HCT116 (cell line): ENCODE results near the gene DARS1. TPM values are rescaled to one million over a fixed set of nuclear protein-coding genes. Genes with fewer than 3 reads are reported as not detected.

Experiments used
- ATAC-seq: fragments of 200-7000 bp; cut with Tn5 transposase; 2 replicates; pipeline ENCODE4 v1.9.1; 2020; ENCODE audit warnings: mild to moderate bottlenecking, moderate library complexity
- BruUV-seq: library from RNA; stranded (reverse); fragments of 400-500 nt; replicated peaks from 2 replicates; lab custom pipeline; 2021; lab: Mats Ljungman, UMichigan
- CTCF ChIA-PET: fragments of 300-600 bp; sonication (Branson Sonifier 250); formaldehyde crosslinking; loops from one replicate; lab custom pipeline; 2021; ENCODE audit warnings: antibody characterized with exemption; lab: Charles Lee
- POLR2A ChIA-PET: fragments of 300-600, 350-600 bp; sonication (Branson Sonifier 250); formaldehyde crosslinking; loops from one replicate; lab custom pipeline; 2021; ENCODE audit warnings: antibody characterized with exemption; lab: Charles Lee
- RAD21 ChIA-PET, 2 experiments: fragments of 300-600 bp; sonication (Branson Sonifier 250); formaldehyde crosslinking; loops; one replicate each; lab custom pipeline; 2023; ENCODE audit warnings: low total read pairs in 2 of 2; ENCODE audit not compliant: uncharacterized antibody in 2 of 2, unreplicated experiment in 2 of 2, low non-redundant PET in 1 of 2; lab: Charles Lee
- DNase-seq: peaks from one replicate; pipeline ENCODE4 v3.0.0-alpha.2; 2010; ENCODE audit warnings: low read depth, low spot score
- H2AFZ ChIP-seq: fragments of 200-600 bp; shearing (Covaris generic), sonication (generic); 2 replicates; pipeline ENCODE4 v1.6.1; 2017; ENCODE audit warnings: low read depth, mixed run types, mixed read lengths, antibody characterized with exemption, low read length; ENCODE audit not compliant: poor library complexity, severe bottlenecking
- H3K27ac ChIP-seq: 2 replicates; pipeline ENCODE4 v1.5.1; 2012; ENCODE audit warnings: low read depth, low read length
- H3K27me3 ChIP-seq: fragments of 200-600 bp; sonication (generic); 2 replicates; pipeline ENCODE4 v1.6.1; 2016; ENCODE audit warnings: mixed run types, low read length, mixed read lengths; ENCODE audit not compliant: insufficient read depth
- H3K36me3 ChIP-seq, 2 experiments: fragments of 200-500 bp in 1 of 2; fragments of 200-600 bp in 1 of 2; sonication (Bioruptor generic) in 1 of 2; sonication (generic) in 1 of 2; 2 replicates each; pipeline versions ENCODE4 v1.5.1 to v1.6.1; 2014 to 2016; ENCODE audit warnings: low read length in 2 of 2, inconsistent platforms in 1 of 2, mixed read lengths in 1 of 2, mixed run types in 1 of 2; ENCODE audit not compliant: insufficient read depth in 2 of 2, control insufficient read depth in 1 of 2
- H3K4me1 ChIP-seq, 2 experiments: fragments of 200-600 bp in 1 of 2; sonication (generic) in 1 of 2; 2 replicates each; pipeline versions ENCODE4 v1.5.1 to v1.6.1; 2012 to 2017; ENCODE audit warnings: low read length in 2 of 2, inconsistent platforms in 1 of 2, mild to moderate bottlenecking in 1 of 2, mixed read lengths in 1 of 2, mixed run types in 1 of 2, moderate library complexity in 1 of 2; ENCODE audit not compliant: insufficient read depth in 2 of 2, control insufficient read depth in 1 of 2
- H3K4me2 ChIP-seq: fragments of 200-600 bp; sonication (generic); 2 replicates; pipeline ENCODE4 v1.6.1; 2017; ENCODE audit warnings: mixed run types, low read length, mixed read lengths
- H3K4me3 ChIP-seq, 2 experiments: fragments of 200-600 bp in 1 of 2; sonication (generic) in 1 of 2; replicated peaks in 1 of 2; 2 replicates each; pipeline ENCODE4 v1.5.1; 2011 to 2016; ENCODE audit warnings: low read length in 2 of 2, control low read depth in 1 of 2, low read depth in 1 of 2, mild to moderate bottlenecking in 1 of 2, mixed read lengths in 1 of 2, mixed run types in 1 of 2
- H3K79me2 ChIP-seq: fragments of 200-600 bp; sonication (generic); 2 replicates; pipeline ENCODE4 v1.6.1; 2017; ENCODE audit warnings: mild to moderate bottlenecking, mixed run types, low read length, moderate library complexity, mixed read lengths; ENCODE audit not compliant: insufficient read depth
- H3K9ac ChIP-seq: fragments of 200-600 bp; sonication (generic); 2 replicates; pipeline ENCODE4 v1.6.1; 2016; ENCODE audit warnings: low read length, mixed read lengths
- H3K9me2 ChIP-seq: fragments of 200-600 bp; sonication (generic), shearing (Covaris generic); 2 replicates; pipeline ENCODE4 v1.6.1; 2017; ENCODE audit warnings: mixed run types, mild to moderate bottlenecking, moderate library complexity; ENCODE audit not compliant: insufficient read depth
- H3K9me3 ChIP-seq, 2 experiments: fragments of 200-500 bp in 1 of 2; fragments of 200-600 bp in 1 of 2; sonication (Bioruptor generic) in 1 of 2; sonication (generic) in 1 of 2; 2 replicates each; pipeline ENCODE4 v1.6.1; 2014 to 2017; ENCODE audit warnings: low read length in 2 of 2, mixed read lengths in 2 of 2, inconsistent platforms in 1 of 2, low read depth in 1 of 2, mild to moderate bottlenecking in 1 of 2, mixed run types in 1 of 2, moderate library complexity in 1 of 2; ENCODE audit not compliant: control insufficient read depth in 1 of 2, insufficient read depth in 1 of 2
- H4K20me1 ChIP-seq: fragments of 200-600 bp; sonication (generic), shearing (Covaris generic); 2 replicates; pipeline ENCODE4 v1.6.1; 2017; ENCODE audit warnings: mixed run types, mild to moderate bottlenecking, moderate library complexity; ENCODE audit not compliant: insufficient read depth
- ATF3 ChIP-seq: IDR thresholded peaks from 2 replicates; pipeline ENCODE4 v1.6.1; 2012
- CBX3 ChIP-seq: IDR thresholded peaks from 2 replicates; pipeline ENCODE4 v1.6.1; 2012; ENCODE audit warnings: low read depth
- EGR1 ChIP-seq: IDR thresholded peaks from 2 replicates; pipeline ENCODE4 v1.6.1; 2012; ENCODE audit warnings: low read depth
- EZH2phosphoT487 ChIP-seq: fragments of 200-600 bp; IDR thresholded peaks from 2 replicates; pipeline ENCODE4 v1.6.1; 2018; ENCODE audit warnings: antibody characterized with exemption, borderline replicate concordance
- FOSL1 ChIP-seq: IDR thresholded peaks from 2 replicates; pipeline ENCODE4 v1.6.1; 2012; ENCODE audit warnings: low read depth
- MAX ChIP-seq: IDR thresholded peaks from 2 replicates; pipeline ENCODE4 v1.6.1; 2012
- POLR2A ChIP-seq: IDR thresholded peaks from 2 replicates; pipeline ENCODE4 v1.7.0; 2011; ENCODE audit warnings: borderline replicate concordance; ENCODE audit not compliant: insufficient read depth, insufficient read length; ENCODE audit errors: extremely low read depth
- POLR2AphosphoS5 ChIP-seq: IDR thresholded peaks from 2 replicates; pipeline ENCODE4 v1.6.1; 2011; ENCODE audit warnings: mild to moderate bottlenecking, low read depth, low read length, moderate library complexity
- RAD21 ChIP-seq: IDR thresholded peaks from 2 replicates; pipeline ENCODE4 v1.6.1; 2012; ENCODE audit warnings: low read depth, mild to moderate bottlenecking
- SIN3A ChIP-seq: IDR thresholded peaks from 2 replicates; pipeline ENCODE4 v1.6.1; 2012; ENCODE audit warnings: low read depth
- SRF ChIP-seq: IDR thresholded peaks from 2 replicates; pipeline ENCODE4 v1.6.1; 2012; ENCODE audit warnings: low read depth
- TCF7L2 ChIP-seq: IDR thresholded peaks from 2 replicates; pipeline ENCODE4 v1.7.0; 2011; ENCODE audit warnings: borderline replicate concordance, inconsistent platforms; ENCODE audit not compliant: insufficient read depth, insufficient read length; ENCODE audit errors: extremely low read depth
- ZBTB33 ChIP-seq: IDR thresholded peaks from 2 replicates; pipeline ENCODE4 v1.6.1; 2011; ENCODE audit warnings: mild to moderate bottlenecking, low read length, moderate library complexity; ENCODE audit not compliant: insufficient replicate concordance; ENCODE audit errors: extremely low read depth
- ZFX ChIP-seq: fragments of 450-650 bp; IDR thresholded peaks from 2 replicates; pipeline ENCODE4 v1.6.1; 2017
- intact Hi-C: fragments of 100-400 bp; cut with micrococcal nuclease; formaldehyde crosslinking; loops from 2 replicates; pipeline ENCODE4 v1.10.0; 2022
- total RNA-seq: library from RNA; stranded (reverse); gene quantifications from one replicate; pipeline ENCODE4 v1.2.1, GENCODE V29; 2021; ENCODE audit not compliant: unreplicated experiment
- TF ChIP-seq, protein P1 (sequence below), 3 experiments: fragments of 200-600 bp in 1 of 3; sonication (generic) in 1 of 3; IDR thresholded peaks in 2 of 3; conservative IDR thresholded peaks in 1 of 3; 2 replicates each; pipeline ENCODE4 v1.5.1; 2012 to 2017; ENCODE audit warnings: low read depth in 2 of 3, low read length in 2 of 3, antibody characterized with exemption in 1 of 3, borderline replicate concordance in 1 of 3, control low read depth in 1 of 3, mild to moderate bottlenecking in 1 of 3, mixed read lengths in 1 of 3, mixed run types in 1 of 3, moderate library complexity in 1 of 3; ENCODE audit not compliant: insufficient read depth in 1 of 3
- TF ChIP-seq, protein P2 (sequence below): IDR thresholded peaks from 2 replicates; pipeline ENCODE4 v1.6.1; 2012; ENCODE audit warnings: low read depth

DARS1 gene
- total RNA-seq, 1 experiment from 2014 or later = 94.8 TPM

- RAD21 ChIA-PET = no interaction called here
- no peaks in the 10 kb centered on the region for H3K9me2 ChIP-seq
- H3K9me3 ChIP-seq = no peaks in the 10 kb centered on the region
- ATAC-seq (no peak), DNase-seq (no peak)
- peaks cover 15 to 20% of the 10 kb centered on the region in 2 experiments for H3K36me3 ChIP-seq
- no peak overlapping the region for H3K27ac ChIP-seq
- peaks cover 48% of the 10 kb centered on the region for H3K79me2 ChIP-seq
- peak overlapping the region; percentile 82 to 94 for H3K4me3 ChIP-seq
- H3K27me3 ChIP-seq = no peaks in the 10 kb centered on the region
- H4K20me1 ChIP-seq = 0 out of 2 replicates have a peak, but pooled peaks cover 5% of the 10 kb centered on the region
- peak overlapping the region; percentile 98 for H3K9ac ChIP-seq
- intact Hi-C loops = no loop called here
- POLR2A ChIA-PET = no interaction called here
- no peak overlapping the region for H2AFZ ChIP-seq
- no TSS peak for BruUV-seq
- CTCF ChIA-PET = no interaction called here
- peaks cover 7 to 19% of the 10 kb centered on the region in 2 experiments; a peak in 2 of 4 replicates for H3K4me1 ChIP-seq
- TF ChIP-seq ZBTB33 (no peak), SIN3A (no peak), CBX3 (no peak), EZH2phosphoT487 (no peak), RAD21 (no peak), TCF7L2 (no peak), ZFX (no peak), SRF (no peak), ATF3 (no peak), POLR2A (no peak), POLR2AphosphoS5 (no peak), EGR1 (no peak), MAX (no peak), FOSL1 (no peak)
- TF ChIP-seq, protein P1, sequence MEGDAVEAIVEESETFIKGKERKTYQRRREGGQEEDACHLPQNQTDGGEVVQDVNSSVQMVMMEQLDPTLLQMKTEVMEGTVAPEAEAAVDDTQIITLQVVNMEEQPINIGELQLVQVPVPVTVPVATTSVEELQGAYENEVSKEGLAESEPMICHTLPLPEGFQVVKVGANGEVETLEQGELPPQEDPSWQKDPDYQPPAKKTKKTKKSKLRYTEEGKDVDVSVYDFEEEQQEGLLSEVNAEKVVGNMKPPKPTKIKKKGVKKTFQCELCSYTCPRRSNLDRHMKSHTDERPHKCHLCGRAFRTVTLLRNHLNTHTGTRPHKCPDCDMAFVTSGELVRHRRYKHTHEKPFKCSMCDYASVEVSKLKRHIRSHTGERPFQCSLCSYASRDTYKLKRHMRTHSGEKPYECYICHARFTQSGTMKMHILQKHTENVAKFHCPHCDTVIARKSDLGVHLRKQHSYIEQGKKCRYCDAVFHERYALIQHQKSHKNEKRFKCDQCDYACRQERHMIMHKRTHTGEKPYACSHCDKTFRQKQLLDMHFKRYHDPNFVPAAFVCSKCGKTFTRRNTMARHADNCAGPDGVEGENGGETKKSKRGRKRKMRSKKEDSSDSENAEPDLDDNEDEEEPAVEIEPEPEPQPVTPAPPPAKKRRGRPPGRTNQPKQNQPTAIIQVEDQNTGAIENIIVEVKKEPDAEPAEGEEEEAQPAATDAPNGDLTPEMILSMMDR (IDR thresholded peaks at IDR 0.05 in 2 of 3, conservative IDR thresholded peaks at IDR 0.05 in 1 of 3; ENCODE audit: borderline replicate concordance in 1 of 3, insufficient read depth in 1 of 3, low read depth in 2 of 3, low read length in 2 of 3) = no peak
- TF ChIP-seq, protein P2, sequence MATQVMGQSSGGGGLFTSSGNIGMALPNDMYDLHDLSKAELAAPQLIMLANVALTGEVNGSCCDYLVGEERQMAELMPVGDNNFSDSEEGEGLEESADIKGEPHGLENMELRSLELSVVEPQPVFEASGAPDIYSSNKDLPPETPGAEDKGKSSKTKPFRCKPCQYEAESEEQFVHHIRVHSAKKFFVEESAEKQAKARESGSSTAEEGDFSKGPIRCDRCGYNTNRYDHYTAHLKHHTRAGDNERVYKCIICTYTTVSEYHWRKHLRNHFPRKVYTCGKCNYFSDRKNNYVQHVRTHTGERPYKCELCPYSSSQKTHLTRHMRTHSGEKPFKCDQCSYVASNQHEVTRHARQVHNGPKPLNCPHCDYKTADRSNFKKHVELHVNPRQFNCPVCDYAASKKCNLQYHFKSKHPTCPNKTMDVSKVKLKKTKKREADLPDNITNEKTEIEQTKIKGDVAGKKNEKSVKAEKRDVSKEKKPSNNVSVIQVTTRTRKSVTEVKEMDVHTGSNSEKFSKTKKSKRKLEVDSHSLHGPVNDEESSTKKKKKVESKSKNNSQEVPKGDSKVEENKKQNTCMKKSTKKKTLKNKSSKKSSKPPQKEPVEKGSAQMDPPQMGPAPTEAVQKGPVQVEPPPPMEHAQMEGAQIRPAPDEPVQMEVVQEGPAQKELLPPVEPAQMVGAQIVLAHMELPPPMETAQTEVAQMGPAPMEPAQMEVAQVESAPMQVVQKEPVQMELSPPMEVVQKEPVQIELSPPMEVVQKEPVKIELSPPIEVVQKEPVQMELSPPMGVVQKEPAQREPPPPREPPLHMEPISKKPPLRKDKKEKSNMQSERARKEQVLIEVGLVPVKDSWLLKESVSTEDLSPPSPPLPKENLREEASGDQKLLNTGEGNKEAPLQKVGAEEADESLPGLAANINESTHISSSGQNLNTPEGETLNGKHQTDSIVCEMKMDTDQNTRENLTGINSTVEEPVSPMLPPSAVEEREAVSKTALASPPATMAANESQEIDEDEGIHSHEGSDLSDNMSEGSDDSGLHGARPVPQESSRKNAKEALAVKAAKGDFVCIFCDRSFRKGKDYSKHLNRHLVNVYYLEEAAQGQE = no peak
- H3K4me2 ChIP-seq = peak overlapping the region; percentile 94
These were observed 110.6 kb downstream of the DARS1 start for GRCh38 chr2:135874777-135875365.
